ENCODE measurements around the gene CEND1.

Gene CEND1

DNA sequence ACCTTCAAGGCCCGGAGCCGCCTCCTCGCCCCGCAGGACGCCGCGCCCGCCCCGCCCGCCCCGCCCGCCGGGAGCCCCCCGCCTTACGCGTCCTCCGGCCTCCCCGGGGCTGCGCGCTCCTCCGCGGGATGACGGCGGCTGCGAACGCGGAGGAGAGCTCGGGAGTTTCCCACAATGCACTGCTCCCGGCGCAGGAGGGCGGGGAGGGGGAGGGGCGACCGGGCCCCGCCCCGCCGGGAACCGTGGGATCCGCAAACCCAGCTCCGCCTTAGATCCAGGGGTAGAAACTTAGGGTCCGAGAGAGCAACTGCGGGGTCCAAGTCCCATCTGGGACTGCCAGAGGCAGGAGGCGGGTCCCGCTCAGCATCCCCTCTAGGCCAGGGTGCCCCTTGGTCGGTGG lies at the start of gene CEND1:
TSS of gene CEND1 (minus strand) at position 148 of the 400 bp plus-strand sequence. CDS start 1,514 bp downstream, outside the sequence.
- peak in 1 of 3 donors; percentile 50 for DNase-seq (ENCODE audit: low read depth in 3 of 3, low spot score in 1 of 3)

DNA sequence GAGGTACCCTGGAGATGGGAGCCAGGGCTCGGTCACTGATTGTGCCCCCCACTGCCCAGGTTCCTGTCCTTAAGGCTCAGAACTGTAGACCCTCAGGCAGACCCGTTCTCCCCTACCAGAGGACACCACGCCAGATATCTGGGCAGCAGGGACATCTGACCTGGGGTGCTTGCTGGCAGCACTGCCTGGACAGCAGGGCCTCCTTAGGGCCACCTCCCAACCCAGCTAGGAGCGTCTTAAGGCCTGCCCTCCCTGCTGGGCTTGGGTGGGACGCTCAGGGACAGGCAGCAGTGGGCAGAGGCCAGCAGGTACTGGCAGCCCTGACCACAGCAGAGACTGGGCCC lies 49.4 kb upstream of the CEND1 start:
- no peak for DNase-seq (ENCODE audit: low read depth in 3 of 3, low spot score in 1 of 3)

DNA sequence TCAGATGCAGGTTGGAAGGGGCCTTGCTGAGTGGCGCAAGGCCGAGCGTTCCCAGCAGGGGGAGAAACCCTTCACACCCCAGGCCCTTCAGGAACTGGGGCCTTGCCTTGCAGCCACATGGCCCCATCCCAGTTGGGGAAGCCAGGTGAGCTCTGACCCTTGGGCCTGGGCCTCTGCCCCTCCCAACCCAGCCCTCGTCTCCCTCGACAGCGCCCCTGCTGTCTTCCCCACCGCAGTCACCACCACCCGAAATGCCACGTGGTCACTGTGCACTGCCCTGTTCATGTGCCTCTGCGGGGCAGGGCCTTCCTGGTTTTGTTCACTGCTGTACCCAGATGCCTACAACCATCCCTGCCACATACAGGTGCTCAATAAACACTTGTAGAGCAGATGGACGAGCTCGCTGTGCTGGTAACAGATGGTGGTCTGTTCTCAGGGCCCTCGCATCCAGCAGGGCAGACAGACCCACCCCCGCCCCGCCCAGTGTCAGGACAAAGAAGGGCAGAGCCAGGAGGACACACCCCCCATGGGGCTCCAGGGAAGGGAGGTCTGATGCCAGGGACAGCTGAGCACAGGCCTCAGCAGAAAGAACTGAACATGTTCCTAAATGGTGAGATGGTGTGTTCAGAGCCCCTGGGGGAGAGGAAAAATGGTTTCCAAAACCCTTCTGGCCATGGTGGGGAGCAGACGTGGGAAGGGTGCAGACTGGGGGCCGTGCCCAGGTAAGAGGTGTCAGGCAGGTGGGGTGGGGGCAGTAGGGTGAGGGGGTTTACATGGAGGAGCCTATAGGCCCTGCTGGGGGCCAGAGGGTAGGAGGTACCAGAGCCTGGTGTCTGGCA lies 48.8 kb upstream of the CEND1 start:
- DNase-seq (ENCODE audit: low read depth in 3 of 3, low spot score in 1 of 3): no peak

DNA sequence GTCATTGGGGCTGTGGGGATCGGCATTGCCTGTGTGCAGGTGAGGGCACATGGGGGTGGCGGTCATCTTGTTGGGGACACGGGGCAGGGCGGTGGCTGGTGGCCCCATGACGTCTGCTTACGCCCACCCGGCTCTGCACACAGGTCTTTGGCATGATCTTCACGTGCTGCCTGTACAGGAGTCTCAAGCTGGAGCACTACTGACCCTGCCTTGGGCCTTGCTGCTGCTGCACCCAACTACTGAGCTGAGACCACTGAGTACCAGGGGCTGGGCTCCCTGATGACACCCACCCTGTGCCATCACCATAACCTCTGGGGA lies 48.1 kb upstream of the CEND1 start:
- DNase-seq (ENCODE audit: low read depth in 3 of 3, low spot score in 1 of 3): no peak

DNA sequence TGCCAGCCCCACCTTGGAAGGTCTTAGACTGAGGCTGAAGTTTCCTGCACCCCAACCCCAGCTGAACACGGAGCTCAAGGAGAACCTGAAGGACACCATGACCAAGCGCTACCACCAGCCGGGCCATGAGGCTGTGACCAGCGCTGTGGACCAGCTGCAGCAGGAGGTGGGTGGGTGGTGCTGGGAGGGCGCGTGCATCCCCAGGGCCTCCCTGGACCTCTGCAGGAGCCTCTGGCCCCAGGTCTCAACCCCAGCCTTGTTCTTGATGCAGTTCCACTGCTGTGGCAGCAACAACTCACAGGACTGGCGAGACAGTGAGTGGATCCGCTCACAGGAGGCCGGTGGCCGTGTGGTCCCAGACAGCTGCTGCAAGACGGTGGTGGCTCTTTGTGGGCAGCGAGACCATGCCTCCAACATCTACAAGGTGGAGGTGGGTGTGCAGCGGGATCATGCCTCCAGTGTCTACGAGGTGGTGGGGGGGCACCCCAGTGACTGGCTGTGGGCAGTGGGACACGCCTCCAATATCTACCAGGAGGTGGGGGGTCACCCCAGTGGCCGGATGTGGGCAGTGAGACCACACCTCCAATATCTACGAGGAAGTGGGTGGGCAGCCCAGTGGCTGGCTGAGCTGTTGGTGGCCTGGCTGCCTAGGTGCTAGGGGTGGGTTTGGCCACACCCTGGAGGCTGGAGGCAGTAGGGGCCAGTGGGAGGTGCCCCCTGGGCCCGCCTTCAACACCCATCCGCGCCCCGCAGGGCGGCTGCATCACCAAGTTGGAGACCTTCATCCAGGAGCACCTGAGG lies 47.5 kb upstream of the CEND1 start:
- no peak for DNase-seq (ENCODE audit: low read depth in 3 of 3, low spot score in 1 of 3)

DNA sequence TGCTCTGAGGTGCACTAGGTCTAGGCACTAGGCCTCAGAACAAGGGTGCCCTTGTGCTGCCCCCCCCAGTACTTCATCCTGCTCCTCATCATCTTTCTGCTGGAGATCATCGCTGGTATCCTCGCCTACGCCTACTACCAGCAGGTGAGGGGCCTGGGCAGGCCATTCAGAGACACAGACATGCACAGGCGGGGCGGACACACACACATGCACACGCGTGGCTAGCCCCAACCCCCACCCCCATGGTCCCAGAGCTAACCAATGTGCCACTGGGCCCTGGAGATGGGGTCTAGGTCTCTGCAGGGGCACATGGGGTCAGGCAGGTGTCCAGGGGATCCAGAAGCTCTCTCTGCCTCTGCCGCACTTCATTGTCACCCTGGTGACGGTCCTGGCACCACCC lies 46.8 kb upstream of the CEND1 start:
- no peak for DNase-seq (ENCODE audit: low read depth in 3 of 3, low spot score in 1 of 3)

DNA sequence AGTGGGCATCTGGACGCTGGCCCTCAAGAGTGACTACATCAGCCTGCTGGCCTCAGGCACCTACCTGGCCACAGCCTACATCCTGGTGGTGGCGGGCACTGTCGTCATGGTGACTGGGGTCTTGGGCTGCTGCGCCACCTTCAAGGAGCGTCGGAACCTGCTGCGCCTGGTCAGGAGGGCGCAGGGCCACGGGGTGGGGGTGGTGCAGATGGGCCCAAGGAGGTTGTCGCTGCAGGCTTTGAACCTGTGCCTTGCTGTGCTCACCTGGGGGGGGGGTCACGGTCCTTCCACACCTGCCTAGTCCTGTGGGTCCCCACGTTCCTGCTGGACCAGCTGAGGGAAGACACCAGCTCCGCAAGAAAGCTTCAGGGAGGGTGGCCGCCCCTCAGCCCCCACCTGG lies 46.4 kb upstream of the CEND1 start:
- no peak for DNase-seq (ENCODE audit: low read depth in 3 of 3, low spot score in 1 of 3)

DNA sequence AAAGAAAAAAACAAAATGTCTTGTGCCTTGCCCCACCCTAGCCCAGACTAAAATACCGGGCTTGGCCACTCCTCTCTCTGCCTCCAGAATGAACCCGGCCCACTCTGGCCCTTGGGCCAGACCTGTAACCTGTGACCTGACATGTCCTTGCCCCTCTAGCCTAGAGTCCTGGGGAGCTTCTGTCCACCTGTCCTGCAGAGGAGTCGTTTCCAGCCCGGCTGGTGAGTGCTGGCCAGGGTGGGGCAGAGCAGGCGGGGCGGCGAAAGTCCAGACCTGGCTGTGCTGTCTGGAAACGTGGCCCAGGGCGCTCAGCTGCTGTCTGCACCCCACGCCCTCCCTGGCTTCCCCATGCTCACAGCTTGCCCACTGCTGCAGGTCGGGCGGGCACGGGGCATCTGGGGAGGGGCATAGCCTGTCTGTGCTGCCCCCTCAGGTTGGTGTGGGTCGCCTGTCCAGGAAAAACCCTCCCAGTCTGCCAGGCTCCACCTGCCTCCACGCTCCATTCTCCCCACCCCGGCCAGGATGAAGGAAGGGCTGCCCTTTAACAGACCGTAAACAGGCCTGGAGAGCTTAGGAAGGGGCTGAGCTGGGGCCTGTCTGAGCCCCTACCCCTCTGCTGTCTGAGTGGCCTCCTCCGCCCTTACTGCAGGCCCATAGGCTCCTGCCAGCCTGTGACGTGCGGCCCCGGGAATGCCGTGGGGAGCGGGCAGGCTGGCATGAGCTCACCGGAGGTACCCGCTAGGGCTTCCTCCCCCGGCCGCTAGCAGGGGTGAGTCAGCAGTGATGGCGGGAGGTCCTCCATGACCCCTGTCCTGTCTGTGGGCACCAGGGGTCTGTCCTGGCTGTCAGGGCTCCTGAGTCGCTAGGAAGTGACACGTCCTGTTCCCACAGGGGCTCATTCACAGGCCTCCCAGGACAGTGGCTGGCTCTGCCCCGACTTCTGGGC lies 44.8 kb upstream of the CEND1 start:
- DNase-seq (ENCODE audit: low read depth in 3 of 3, low spot score in 1 of 3): no peak

DNA sequence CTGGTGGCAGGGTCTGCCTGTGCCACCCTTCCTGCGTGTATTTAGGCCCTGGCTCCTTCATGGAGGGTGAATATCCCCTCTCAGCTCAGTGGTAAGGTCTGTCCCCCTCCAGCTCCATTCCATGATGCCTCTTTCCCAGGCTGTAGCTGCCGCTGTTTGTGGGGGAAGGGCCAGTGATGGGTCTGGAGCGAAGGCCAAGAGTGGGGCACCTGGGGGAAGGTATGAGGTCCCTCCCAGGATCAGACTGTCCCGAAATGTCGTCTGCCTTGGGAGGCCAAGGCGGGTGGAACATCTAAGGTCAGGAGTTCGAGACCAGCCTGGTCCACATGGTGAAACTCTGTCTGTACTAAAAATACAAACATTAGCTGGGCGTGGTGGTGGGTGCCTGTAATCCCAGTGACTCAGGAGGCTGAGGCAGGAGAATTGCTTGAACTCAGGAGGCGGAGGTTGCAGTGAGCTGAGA lies 44.0 kb upstream of the CEND1 start:
- DNase-seq (ENCODE audit: low read depth in 3 of 3, low spot score in 1 of 3): no peak

DNA sequence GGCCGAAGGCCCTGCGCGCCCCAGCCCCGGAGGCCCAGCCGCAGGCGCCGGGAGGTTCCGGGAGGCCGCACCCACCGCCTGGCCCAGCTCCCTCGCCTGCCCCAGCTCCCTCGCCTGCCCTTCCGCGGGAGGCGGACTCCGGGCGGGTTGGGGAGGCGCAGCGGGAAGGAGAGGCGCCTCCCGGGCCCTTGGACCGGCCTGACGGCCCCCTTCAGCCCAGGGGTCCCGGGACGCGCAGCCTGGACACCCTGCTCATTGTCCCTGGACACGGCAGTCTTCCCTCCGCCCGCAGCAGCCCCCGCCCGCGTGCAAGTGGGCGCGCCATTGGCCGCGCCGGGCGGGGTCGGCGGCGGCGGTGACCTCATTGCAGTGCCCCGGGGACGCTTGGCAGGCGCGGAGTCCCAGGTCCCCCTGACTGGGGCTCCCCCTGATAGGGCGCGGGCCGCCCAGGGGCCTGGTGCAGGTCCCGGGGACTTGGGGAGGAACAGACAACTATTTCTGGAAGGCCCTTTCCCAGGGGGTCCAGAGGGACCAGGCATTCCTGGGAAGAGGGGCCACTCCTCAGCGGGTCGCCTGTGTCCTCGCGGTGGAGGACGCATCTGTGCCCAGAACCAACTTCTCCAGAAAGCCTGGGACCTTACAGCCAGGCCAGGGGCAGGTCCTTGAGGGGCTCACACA lies 43.4 kb upstream of the CEND1 start:
- DNase-seq (ENCODE audit: low read depth in 3 of 3, low spot score in 1 of 3): no peak

DNA sequence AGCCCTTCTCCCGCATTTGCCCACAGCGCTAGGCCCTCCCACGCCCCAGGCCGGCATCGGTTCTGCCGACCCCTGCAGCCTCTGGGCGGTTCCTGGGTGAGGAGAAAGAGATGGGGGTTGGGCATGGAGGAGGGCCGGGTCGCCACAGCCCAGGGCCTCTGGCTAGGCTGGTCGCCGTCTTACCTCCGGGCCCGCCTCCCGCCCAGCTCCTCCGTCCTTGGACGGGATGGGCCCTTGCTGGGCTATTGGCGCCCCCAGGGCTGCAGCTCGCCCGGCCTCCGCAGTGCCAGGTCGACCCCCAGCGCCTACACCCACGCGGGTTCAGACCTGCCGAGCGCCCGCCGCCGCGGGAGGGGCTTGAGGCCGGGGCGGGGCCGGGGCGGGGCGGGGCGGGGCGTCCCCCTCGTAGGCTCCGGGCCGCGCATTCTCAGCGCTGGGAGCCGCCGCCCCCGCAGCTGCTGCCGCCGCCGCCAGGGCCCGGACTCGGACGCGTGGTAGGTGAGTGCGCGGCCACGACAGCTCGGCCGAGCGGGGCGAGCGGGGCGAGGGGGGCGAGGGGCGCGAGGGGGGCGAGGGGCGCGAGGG lies 42.7 kb upstream of the CEND1 start, which contains the start of gene CD151:
TSS of gene CD151 (plus strand) at position 424 of the 585 bp plus-strand sequence. CDS start 3,118 bp downstream, outside the sequence.
- DNase-seq (ENCODE audit: low read depth in 3 of 3, low spot score in 1 of 3): no peak

DNA sequence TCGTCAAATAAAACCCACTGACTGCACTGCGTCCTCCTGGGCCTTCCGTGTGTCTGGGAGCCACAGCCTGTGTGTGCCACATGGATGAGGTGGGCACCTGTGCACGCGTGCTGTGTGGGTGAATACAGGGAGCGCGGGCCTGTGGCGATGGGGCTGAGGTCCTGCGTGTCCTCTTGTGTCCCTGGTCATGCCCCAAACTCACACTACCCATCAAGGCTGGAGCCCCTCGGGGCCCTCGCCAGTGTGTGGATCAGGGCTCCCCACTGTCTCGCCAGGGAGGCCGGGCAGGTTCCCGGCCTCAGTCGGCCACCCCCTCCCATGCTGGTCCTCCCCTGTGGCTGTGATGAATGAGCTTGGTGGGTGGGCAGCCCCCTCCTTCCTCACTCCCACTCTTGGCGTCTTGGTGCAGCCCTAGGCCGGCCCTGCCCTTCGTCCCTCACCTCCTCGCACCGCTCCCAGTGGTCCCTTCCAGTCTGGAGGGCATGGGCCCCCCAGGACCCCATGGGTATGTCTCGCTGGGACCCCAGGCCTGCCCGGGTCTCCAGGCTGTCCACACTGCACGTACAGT lies 42.2 kb upstream of the CEND1 start:
- no peak for DNase-seq (ENCODE audit: low read depth in 3 of 3, low spot score in 1 of 3)

DNA sequence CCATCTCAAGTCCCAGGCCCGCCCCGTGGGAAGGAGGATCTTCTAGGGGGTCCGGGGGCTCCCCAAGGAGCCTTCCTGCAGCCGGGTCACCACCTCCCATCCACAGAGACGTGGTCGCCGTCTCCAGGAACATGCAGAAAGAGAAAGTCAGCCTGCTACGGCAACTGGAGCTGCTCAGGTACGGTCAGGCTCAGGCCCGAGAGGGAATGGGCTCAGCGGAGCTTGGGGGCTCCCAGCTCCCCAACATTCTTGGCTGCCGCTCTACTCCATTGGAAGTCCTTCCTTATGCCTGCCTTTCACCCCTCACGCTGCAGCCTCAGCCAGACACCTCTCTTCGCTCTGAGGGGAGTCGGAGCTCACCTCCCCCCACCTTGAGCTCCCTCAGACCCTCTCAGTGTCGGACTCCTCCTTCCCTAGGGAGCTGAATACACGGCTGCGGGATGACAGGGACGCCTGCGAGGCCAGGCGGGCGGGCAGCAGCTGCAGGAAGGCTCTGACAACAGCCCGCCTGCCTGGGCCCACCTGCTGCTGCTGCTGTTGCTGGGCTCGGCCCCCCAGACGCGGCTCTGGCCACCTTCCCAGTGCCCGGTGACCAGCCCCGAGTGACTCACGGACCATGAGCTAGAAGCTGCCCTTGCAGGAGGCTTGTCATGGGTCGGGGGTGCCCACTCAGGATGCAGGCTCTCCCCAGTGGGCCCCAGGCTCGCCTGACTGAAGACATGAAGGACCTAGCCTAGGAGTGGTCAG lies 41.4 kb upstream of the CEND1 start:
- DNase-seq (ENCODE audit: low read depth in 3 of 3, low spot score in 1 of 3): no peak

DNA sequence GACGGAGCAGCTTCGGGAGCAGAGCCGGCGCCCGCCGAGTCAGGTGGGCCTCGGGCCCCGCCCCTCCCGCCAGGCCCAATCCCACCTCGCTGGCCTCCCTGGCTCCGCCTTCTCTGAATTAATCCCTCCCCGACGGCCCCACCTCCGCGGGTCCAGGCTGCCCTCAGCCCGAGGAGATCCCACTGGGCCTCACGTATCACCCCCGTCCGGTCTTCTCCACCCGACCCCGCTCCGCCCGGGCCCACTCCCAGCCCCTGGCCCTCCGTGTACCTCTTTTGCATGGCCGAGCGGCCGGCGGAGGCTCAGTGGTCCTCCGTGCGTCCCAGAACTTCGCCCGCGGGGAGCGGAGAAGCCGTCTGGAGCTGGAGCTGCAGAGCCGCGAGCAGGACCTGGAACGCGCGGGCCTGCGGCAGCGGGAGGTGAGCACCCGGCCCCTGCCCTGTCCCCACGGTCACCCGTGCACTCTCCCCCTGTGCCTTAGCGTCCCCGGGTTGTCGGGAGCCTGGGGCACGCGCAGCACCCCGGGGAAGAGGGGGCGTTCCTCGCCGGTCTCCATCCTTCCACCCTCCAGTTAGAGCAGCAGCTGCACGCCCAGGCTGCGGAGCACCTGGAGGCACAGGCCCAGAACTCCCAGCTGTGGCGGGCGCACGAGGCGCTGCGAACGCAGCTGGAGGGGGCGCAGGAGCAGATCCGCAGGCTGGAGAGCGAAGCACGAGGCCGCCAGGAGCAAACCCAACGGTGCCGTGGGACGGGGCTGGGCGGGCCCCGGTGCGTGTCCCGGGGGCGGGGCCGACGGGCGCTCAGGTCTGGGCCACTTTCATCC lies 40.6 kb upstream of the CEND1 start:
- DNase-seq (ENCODE audit: low read depth in 3 of 3, low spot score in 1 of 3): peak in 1 of 3 donors; percentile 39

DNA sequence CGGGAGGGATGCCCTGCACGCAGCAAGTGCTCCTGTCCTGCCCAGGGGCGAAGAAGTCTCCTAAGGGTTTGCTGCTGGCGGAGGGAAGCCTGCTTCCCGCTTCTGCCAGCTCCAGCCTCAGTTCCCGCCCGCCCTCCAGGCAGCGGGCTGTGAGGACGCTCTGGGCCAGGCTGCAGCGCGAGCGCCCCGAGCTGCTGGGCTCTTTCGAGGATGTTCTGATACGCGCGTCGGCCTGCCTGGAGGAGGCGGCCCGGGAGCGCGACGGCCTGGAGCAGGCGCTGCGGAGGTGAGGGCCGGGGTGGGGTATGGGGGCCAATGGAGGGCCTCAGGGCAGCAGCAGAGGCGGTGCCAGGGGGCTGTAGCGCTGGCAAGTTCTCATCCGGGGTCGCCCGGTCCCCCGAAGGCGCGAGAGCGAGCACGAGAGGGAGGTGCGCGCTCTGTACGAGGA lies 40.0 kb upstream of the CEND1 start:
- DNase-seq (ENCODE audit: low read depth in 3 of 3, low spot score in 1 of 3): no peak

DNA sequence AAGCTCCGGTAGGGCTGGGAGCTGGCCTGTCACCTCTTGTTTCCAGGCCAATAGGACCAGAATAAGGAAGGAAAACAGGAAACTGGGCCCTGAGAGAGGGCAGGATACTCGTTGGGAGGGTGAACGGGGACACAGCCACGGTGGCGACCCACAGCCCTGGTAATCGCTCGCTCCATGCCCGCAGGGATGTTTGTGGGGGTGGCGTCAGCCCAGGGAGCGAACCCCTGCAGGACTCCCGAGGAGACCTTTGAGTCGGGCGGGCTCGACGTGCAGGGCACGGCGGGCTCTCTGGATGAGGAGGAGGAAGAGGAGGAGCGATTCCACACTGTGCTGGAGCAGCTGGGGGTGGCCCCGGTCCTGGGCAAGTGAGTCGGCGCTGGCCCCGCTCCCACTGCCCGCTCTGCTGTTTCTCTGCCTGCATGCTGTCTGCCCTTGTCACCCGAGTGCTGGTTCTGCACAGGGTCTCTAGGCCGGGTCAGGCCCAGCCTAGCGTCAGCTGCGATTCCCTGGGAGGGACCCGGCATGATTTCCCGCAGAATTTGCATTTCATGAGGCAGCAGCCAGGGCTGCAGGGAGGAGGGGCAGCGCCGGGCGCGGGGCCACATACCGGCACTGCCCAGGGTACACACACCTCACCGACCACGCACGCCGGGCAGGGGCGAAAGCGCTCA lies 39.4 kb upstream of the CEND1 start:
- DNase-seq (ENCODE audit: low read depth in 3 of 3, low spot score in 1 of 3): no peak

DNA sequence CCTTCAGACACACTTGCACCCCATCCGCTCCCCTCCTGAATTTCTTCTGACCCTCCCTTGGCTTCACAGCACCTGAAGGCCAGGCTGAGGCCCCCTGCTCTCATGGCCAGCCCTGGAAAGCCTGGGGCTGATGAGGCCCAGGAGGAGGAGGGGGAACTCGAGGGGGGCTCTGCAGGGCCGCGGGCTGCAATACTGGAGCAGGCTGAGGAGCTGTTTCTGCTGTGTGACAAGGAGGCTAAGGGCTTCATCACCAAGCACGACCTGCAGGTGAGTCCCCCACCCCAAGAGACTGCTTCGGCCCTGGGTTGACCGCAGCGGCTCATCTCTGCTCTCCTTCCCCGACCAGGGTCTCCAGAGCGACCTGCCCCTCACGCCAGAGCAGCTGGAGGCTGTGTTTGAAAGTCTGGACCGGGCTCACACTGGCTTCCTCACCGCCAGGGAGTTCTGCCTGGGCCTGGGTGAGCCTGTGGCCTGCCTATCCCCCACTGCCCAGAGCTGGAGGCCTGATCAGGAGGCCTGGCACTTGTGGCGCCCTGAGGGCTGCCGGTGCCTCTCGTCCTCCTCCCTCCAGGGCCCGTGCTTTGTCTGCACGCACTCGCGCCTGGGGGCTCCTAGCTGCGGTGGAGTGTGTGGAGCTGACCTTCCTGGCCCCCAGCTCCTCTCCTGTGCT lies 38.8 kb upstream of the CEND1 start:
- no peak for DNase-seq (ENCODE audit: low read depth in 3 of 3, low spot score in 1 of 3)

Data from stimulated activated CD4-positive, alpha-beta T cell treated with anti-CD3 and anti-CD28 coated beads, TNF-alpha, amount 100 ng/mL, for 1 hour (primary cell).